ENCODE data around the gene ANKRD33. TPM values are rescaled to one million over a fixed set of nuclear protein-coding genes. Genes with fewer than 3 reads are reported as not detected.

ANKRD33 gene
- total and polyA plus RNA-seq, 2 of the 8 experiments (the other 6 are each of a cell fraction or from before 2014, with no cell fraction given): 0.41 to 0.53 TPM

DNA sequence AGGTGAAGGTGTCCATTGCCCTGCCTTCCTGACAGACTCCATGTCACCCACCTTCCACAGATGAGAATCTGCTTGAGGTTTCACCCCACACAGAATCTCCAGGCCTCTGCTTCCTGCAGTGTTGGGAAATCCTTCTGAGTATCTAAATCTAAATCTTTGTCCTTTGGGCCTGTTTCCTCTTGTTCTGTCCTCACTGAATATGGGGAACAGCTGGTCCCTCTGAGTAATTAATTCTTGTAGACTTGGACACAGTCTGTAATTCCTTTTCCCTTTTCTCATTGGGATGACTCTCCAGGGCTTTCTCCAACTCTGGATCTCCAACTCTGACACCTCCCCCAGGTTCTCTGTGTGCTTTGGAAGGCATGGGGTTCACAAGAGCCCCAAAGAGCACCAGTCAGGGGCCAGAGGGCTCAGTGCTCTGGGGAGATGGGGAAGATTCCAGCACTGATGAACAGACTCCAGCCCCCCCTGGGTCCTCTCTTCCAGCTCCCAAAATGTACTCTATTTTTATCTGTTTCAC lies 17.1 kb downstream of the ANKRD33 start (continued):
- TF ChIP-seq, protein P1, sequence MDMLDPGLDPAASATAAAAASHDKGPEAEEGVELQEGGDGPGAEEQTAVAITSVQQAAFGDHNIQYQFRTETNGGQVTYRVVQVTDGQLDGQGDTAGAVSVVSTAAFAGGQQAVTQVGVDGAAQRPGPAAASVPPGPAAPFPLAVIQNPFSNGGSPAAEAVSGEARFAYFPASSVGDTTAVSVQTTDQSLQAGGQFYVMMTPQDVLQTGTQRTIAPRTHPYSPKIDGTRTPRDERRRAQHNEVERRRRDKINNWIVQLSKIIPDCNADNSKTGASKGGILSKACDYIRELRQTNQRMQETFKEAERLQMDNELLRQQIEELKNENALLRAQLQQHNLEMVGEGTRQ (IDR thresholded peaks at IDR 0.05; ENCODE audit: low read length): no peak
- TF ChIP-seq SP2 (IDR thresholded peaks at IDR 0.05; ENCODE audit: low read length) (no peak), NANOG (IDR thresholded peaks at IDR 0.05; ENCODE audit: insufficient read depth, low read depth, low read length, poor library complexity, severe bottlenecking) (no peak), SIN3A (conservative IDR thresholded peaks at IDR 0.05 in 1 of 2, IDR thresholded peaks at IDR 0.05 in 1 of 2; ENCODE audit: low read depth in 1 of 2, low read length in 2 of 2) (no peak)

Data from H1 (cell line).